Peyer's patch (tissue), 4 donors: ENCODE data around the gene CXCL17.

Source experiments
- POLR2A ChIP-seq, 2 donors: fragments of 450-650 bp; IDR thresholded peaks; one replicate each; pipeline ENCODE4 v1.5.1; 2017; ENCODE audit warnings: antibody characterized with exemption in 2 of 2, mild to moderate bottlenecking in 2 of 2, moderate library complexity in 2 of 2
- TF ChIP-seq, protein P1 (sequence below), 6 experiments: fragments of 450-650 bp in 4 of 6; fragments of 200-600 bp in 2 of 6; sonication (generic) in 1 of 6; IDR thresholded peaks; one replicate each; pipeline ENCODE4 v1.5.1; 2017 to 2019; ENCODE audit warnings: antibody characterized with exemption in 6 of 6, mild to moderate bottlenecking in 3 of 6, moderate library complexity in 1 of 6

DNA sequence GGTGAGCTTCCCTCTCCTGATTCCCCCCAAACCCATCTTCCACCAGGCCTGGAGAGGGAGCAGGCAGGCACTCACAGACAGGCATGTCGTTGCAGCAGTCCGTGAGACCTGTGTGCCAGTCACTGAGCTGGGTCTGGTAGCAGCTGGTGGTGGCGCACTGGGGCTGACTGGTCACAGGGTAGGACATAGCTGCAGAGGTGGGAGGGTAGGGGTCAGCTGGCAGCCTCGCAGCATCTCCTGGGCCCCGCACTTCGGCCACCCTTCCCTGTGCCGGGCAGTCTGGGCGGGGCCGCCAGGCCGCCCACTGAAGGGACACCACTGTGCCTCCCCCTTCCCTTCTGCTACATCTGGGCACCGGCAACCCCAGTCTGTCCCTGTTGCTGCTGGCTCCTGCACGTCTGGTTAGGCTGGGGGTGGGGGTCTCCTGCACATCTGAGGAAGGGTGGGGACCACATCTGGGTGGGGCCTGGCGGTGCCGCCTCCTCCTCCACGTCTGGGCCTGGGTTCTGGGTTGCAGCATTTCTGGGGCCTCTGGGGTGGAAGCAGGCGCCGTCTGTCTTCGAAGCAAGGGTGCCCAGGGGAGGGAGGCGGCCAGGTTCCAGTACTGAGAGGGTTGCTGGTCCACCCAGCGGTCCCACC lies 53.8 kb downstream of the CXCL17 start:
- TF ChIP-seq, protein P1, sequence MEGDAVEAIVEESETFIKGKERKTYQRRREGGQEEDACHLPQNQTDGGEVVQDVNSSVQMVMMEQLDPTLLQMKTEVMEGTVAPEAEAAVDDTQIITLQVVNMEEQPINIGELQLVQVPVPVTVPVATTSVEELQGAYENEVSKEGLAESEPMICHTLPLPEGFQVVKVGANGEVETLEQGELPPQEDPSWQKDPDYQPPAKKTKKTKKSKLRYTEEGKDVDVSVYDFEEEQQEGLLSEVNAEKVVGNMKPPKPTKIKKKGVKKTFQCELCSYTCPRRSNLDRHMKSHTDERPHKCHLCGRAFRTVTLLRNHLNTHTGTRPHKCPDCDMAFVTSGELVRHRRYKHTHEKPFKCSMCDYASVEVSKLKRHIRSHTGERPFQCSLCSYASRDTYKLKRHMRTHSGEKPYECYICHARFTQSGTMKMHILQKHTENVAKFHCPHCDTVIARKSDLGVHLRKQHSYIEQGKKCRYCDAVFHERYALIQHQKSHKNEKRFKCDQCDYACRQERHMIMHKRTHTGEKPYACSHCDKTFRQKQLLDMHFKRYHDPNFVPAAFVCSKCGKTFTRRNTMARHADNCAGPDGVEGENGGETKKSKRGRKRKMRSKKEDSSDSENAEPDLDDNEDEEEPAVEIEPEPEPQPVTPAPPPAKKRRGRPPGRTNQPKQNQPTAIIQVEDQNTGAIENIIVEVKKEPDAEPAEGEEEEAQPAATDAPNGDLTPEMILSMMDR (IDR thresholded peaks at IDR 0.05) = no peak
- TF ChIP-seq POLR2A (IDR thresholded peaks at IDR 0.05) = no peak
